ENCODE results near the gene TLCD1.

DNA sequence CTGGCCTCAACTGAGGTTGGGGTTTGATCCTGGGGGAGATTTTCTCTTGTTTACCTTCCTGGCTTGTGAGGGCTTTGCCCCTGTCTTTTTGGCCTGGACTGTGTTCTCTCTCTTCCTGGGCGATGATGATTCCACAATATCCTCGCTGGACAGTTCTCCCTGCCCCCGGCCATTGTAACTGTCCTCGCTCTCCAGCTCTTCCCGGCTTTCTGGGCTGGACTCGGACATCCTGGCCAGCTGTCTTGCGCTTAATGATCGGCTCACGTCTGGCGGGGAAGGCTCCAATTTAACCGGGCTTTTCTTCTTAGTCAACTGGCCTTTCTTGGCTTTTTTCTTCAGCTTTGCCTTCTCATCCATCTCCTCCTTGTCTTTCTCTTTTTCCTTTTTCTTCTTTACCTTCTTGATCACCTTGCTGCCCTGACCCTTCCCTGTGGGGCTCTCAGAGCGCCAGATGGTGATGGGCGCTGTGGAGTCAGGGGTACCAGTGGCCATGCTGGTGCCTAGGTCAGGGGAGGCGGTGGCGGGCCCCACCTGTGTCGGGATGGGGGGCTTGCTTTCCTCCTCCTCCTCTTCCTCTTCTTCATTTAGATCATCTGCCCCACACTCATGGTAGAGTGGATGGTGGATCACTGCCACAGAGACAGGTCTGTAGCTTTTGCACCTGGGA, 22.3 kb downstream of the TLCD1 start:
- TF ChIP-seq, protein P1, sequence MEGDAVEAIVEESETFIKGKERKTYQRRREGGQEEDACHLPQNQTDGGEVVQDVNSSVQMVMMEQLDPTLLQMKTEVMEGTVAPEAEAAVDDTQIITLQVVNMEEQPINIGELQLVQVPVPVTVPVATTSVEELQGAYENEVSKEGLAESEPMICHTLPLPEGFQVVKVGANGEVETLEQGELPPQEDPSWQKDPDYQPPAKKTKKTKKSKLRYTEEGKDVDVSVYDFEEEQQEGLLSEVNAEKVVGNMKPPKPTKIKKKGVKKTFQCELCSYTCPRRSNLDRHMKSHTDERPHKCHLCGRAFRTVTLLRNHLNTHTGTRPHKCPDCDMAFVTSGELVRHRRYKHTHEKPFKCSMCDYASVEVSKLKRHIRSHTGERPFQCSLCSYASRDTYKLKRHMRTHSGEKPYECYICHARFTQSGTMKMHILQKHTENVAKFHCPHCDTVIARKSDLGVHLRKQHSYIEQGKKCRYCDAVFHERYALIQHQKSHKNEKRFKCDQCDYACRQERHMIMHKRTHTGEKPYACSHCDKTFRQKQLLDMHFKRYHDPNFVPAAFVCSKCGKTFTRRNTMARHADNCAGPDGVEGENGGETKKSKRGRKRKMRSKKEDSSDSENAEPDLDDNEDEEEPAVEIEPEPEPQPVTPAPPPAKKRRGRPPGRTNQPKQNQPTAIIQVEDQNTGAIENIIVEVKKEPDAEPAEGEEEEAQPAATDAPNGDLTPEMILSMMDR (conservative IDR thresholded peaks at IDR 0.05; ENCODE audit: low read depth, low read length) = no peak
- no peak for TF ChIP-seq EZH2 (IDR thresholded peaks at IDR 0.05; ENCODE audit: low read length, unreplicated experiment)

All from PC-3 (cell line).